Measurements from ENCODE around the gene METRN.

GRCh38 chr16:768428-768827, 53.5 kb downstream of the METRN start:
- TF ChIP-seq CTCF (IDR thresholded peaks at IDR 0.05): no peak
- no peak for TF ChIP-seq POLR2A (IDR thresholded peaks at IDR 0.05)

Data from vagina (tissue), 2 donors.